GM23338 (cell line): ENCODE results near the gene FBXL20.

Source experiments
- CREB1 ChIP-seq: fragments of 250-450 bp; sonication (Bioruptor Pico); IDR thresholded peaks from 2 replicates; pipeline ENCODE4 v1.5.0; 2020; ENCODE audit warnings: low read depth, mild to moderate bottlenecking, moderate library complexity
- CTCF ChIP-seq, 2 experiments: fragments of 200-600 bp in 1 of 2; sonication (generic) in 1 of 2; conservative IDR thresholded peaks; 2 replicates each; pipeline versions ENCODE4 v1.5.1 to v1.6.1; 2016 to 2017; ENCODE audit warnings: antibody characterized with exemption in 2 of 2, low read depth in 2 of 2, mild to moderate bottlenecking in 2 of 2, moderate library complexity in 1 of 2
- ETS1 ChIP-seq: IDR thresholded peaks from 2 replicates; pipeline ENCODE4 v1.6.1; 2016; ENCODE audit warnings: antibody characterized with exemption
- EZH2 ChIP-seq: fragments of 200-600 bp; sonication (generic); IDR thresholded peaks from one replicate; pipeline ENCODE4 v1.8.0; 2017; ENCODE audit warnings: antibody characterized with exemption, mild to moderate bottlenecking, low read depth; ENCODE audit not compliant: unreplicated experiment
- EZH2phosphoT487 ChIP-seq: fragments of 200-600 bp; sonication (generic); IDR thresholded peaks from one replicate; pipeline ENCODE4 v1.8.1; 2018; ENCODE audit warnings: antibody characterized with exemption; ENCODE audit not compliant: unreplicated experiment
- JUNB ChIP-seq: IDR thresholded peaks from one replicate; pipeline ENCODE4 v1.6.1; 2016; ENCODE audit warnings: antibody characterized with exemption; ENCODE audit not compliant: unreplicated experiment
- NANOG ChIP-seq: IDR thresholded peaks from 2 replicates; pipeline ENCODE4 v1.6.1; 2016; ENCODE audit warnings: antibody characterized with exemption, borderline replicate concordance
- POLR2AphosphoS5 ChIP-seq: IDR thresholded peaks from 2 replicates; pipeline ENCODE4 v1.6.1; 2016; ENCODE audit warnings: antibody characterized with exemption, low read depth
- REST ChIP-seq: IDR thresholded peaks from one replicate; pipeline ENCODE4 v1.6.1; 2018; ENCODE audit warnings: antibody characterized with exemption; ENCODE audit not compliant: unreplicated experiment
- STAT1 ChIP-seq: IDR thresholded peaks from one replicate; pipeline ENCODE4 v1.6.1; 2016; ENCODE audit warnings: antibody characterized with exemption; ENCODE audit not compliant: unreplicated experiment
- ZNF114 ChIP-seq: fragments of 250-450 bp; sonication (Bioruptor Pico); IDR thresholded peaks from 2 replicates; pipeline ENCODE4 v1.5.0; 2020; ENCODE audit warnings: mild to moderate bottlenecking, moderate library complexity
- ZNF331 ChIP-seq: fragments of 250-450 bp; sonication (Bioruptor Pico); IDR thresholded peaks from 2 replicates; pipeline ENCODE4 v1.5.0; 2020; ENCODE audit warnings: low read depth, mild to moderate bottlenecking, moderate library complexity
- ZNF462 ChIP-seq: fragments of 250-450 bp; sonication (Bioruptor Pico); IDR thresholded peaks from 2 replicates; pipeline ENCODE4 v1.5.0; 2020; ENCODE audit warnings: mild to moderate bottlenecking, moderate library complexity

- TF ChIP-seq CTCF (conservative IDR thresholded peaks at IDR 0.05; ENCODE audit: low read depth in 2 of 2) = no peak
- no peak for TF ChIP-seq ETS1
- no peak for TF ChIP-seq EZH2
- no peak for TF ChIP-seq ZNF331 (CRISPR knock-in tag)
- no peak for TF ChIP-seq REST
- no peak for TF ChIP-seq JUNB
- no peak for TF ChIP-seq EZH2phosphoT487
- no peak for TF ChIP-seq POLR2AphosphoS5
- no peak for TF ChIP-seq CREB1 (CRISPR knock-in tag)
- no peak for TF ChIP-seq ZNF462 (CRISPR knock-in tag)
- TF ChIP-seq STAT1 = no peak
- TF ChIP-seq ZNF114 = no peak
- no peak for TF ChIP-seq NANOG
These were observed 52.2 kb downstream of the FBXL20 start for GRCh38 chr17:39349246-39349645.
